Measurements from ENCODE around the gene GUK1.
"Not testable (repeated sequence)": the region's sequence is repeated elsewhere in the genome, so short reads cannot be mapped to it uniquely, and the experiment has no call there.

The GUK1 gene

GRCh38 chr1:228105270-228105995 is 34.6 kb upstream of the GUK1 start:
- DNase-seq: no peak

- no peak for DNase-seq
Measured at GRCh38 chr1:228105996-228106799, 33.9 kb upstream of the GUK1 start.

GRCh38 chr1:228106800-228107054 is 33.4 kb upstream of the GUK1 start:
- DNase-seq: no peak

DNA sequence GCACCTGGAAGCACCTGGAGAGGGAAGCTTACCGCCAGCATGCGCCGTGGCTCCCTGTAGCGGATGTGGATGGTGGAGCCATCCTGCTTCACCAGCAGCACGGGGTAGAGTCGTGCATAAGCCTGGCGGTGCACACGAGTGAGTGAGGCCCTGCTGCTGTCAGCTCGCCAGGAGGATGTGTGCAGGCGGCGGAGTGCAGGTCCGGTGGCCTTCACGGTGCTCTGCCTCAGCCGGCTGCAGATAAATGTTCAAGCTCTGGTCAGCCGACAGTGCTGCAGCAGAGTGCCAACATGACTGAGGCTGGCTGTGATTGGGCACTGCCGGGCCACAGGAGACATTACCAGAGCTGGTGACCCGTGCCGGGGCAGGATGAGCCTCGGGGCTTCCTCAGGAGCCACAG is 32.4 kb upstream of the GUK1 start:
- no peak for DNase-seq

- DNase-seq: no peak
Measured at GRCh38 chr1:228108055-228108690, 31.9 kb upstream of the GUK1 start.

DNA sequence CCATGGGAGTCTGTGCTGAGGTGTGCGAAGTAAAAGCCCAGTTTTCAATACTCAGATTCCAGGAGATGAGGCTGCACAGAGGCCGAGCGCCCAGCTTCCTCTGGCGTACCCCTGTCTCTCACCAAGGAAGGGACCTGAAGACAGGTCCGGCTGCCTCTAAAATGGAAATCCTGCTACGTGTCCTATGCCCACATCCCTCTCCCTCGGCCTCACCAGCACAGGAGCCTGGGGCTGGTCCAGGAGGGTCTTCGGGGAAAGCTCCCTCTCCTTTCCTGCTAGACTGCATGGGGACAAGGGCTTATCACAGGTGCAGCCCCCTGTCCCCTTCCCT is 31.4 kb upstream of the GUK1 start:
- no peak for DNase-seq

GRCh38 chr1:228109073-228109961 is 30.8 kb upstream of the GUK1 start, which contains the start of gene MRPL55:
Gene MRPL55, minus strand, starts transcription at chr1:228109299. Its CDS starts 1,039 bp downstream, at chr1:228108260.
- DNase-seq: peak; percentile 99

GRCh38 chr1:228109962-228110488 is 30.1 kb upstream of the GUK1 start:
- DNase-seq: no peak

DNA sequence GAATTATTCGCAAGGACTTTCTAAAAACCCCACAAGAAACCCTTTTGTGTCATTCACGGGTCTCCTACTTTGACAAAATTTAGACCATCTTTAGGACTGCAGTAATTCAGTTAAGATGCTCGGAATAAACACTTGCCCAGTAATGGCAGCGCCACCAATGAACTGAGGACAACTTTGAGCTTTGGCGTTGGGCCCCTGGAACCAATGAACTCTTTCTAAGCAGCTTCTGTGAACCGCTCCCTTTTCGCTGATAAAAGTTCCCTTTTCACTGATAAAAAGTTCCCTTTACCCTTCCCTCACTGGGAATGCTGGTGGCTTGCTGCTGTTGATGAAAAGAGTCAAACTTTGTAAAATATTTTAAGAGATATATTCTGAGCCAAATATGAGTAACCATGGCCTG is 29.5 kb upstream of the GUK1 start:
- no peak for DNase-seq

- not testable (repeated sequence) for DNase-seq
Measured at GRCh38 chr1:228111315-228111714, 28.8 kb upstream of the GUK1 start.

GRCh38 chr1:228112167-228112566 is 27.9 kb upstream of the GUK1 start:
- no peak for DNase-seq

GRCh38 chr1:228112617-228113016 is 27.5 kb upstream of the GUK1 start:
- no peak for DNase-seq

- DNase-seq: no peak
Measured at GRCh38 chr1:228114827-228115226, 25.3 kb upstream of the GUK1 start.

GRCh38 chr1:228117335-228117734 is 22.7 kb upstream of the GUK1 start:
- no peak for DNase-seq

- DNase-seq: no peak
Measured at GRCh38 chr1:228118040-228118439, 22.0 kb upstream of the GUK1 start.

DNA sequence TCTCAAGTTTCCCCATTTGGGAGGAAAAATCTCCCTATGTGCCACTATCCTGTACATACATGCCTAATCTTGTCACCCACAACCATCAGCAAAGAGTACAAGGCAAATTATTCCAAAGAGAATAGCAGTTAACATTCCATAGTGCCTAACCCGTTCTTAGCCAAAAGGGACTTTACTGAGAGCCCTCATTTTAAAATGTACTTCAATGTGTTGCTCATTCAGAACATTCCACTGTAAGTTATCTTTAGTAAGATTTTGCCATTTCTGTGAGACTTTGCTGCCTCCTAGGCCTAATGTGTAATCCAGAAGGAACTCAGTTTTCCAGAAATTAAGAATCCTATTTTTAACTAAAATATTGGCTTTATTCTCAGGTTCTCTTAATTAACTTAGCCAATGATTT is 19.7 kb upstream of the GUK1 start:
- no peak for DNase-seq

DNA sequence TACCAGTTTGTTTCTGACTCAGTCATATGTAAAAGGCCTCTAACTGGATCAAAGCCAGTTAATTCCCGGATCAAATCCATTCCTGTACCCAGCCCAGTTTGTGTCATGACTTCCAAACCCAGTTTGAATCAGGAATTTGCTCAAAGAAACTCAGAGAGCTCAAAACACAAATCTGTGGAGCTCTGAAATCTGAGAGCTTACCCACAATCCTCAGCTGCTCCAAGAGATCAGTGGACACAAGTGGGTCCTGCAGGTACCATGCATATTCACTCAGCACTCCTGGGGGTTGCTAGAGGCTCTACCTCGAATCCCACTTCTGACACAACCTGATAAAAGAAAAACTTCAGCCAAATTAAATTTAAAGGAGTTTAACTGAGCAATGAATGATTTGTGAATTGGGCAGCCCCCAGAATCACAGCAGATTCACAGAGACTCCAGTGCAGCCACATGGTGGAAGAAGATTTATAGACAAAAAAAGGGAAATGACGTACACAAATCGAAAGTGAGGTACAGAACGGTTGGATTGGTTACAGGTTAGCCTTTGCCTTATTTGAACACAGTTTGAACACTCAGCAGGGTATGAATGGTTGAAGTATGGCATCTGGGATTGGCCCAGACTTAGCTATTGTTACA is 19.1 kb upstream of the GUK1 start:
- DNase-seq: no peak

GRCh38 chr1:228122921-228123441 is 17.1 kb upstream of the GUK1 start:
- no peak for DNase-seq

GRCh38 chr1:228123505-228123904 is 16.6 kb upstream of the GUK1 start:
- no peak for DNase-seq

DNA sequence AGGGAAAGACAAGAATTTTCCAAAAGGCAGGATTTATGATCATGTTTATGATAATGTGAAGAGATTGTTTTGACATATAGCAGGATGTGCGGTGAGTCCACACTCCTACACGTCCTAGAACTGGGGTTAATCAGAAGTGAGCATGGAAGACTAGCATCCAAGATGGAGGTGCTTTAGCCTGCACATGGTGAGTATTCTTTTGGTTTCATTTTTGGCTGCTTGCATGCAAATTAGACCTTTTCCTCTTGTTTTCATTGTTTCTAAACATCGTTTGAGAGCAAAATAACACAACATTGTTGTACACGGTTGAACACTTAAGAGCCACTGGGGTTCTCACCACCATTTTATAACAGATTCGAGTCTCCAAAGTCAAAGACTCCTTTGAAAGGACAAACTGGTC is 14.9 kb upstream of the GUK1 start:
- DNase-seq: no peak

DNA sequence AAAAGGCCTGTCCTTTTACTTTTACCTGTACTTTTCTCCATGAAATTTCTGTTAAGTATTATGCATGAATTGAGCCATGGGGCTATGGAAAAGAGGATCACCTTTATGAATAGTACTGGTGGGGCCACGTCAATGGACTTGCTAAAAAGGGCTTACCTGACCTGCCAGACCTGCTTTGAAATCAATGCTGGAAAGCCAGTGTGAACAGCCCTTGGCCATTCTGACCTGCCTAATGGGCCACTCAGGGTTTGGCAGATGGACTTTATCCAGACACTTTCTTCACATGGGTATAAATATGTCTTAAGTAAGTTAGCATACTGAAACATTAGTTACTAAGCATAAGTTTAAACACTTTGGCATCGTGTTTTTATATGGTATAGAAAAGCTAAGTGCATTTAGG is 8.3 kb upstream of the GUK1 start:
- no peak for DNase-seq

DNA sequence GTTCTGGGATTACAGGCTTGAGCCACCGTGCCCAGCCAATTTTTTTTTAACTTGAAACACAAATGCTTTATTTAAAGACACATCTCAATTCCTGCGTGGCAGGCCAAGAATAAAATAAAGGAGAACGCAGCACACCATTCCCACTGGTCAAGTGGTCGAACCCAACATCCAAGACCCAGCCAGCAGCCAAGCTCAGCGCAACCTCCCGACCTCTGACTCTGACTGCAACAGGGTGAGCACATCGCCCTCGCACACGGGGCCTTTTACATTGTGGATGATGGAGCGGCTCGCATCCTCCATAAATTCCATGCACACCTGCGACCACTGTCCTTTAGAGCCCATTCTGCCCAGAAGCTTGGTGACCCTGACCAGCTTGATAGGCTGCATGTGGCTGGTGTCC is 5.5 kb upstream of the GUK1 start:
- DNase-seq: no peak

All from eye (tissue), 1 donor.